Body of pancreas (tissue), 4 donors: ENCODE results near the gene PPP6R3. TPM values are rescaled to one million over a fixed set of nuclear protein-coding genes. Genes with fewer than 3 reads are reported as not detected.

Experiments
- ATAC-seq: fragments of 150-250 bp; one replicate; pipeline ENCODE4 v1.9.1; 2016
- DNase-seq, 4 donors: peaks; one replicate each; pipeline ENCODE4 v3.0.0-alpha.2; 2019
- H3K27ac ChIP-seq, 4 donors: fragments of 200-600 bp; sonication (generic); 1 replicate in 3 of 4; 2 replicates in 1 of 4; pipeline versions ENCODE4 v1.5.1 to v1.6.1; 2016 to 2019; ENCODE audit warnings: mild to moderate bottlenecking in 1 of 4, mixed read lengths in 1 of 4, moderate library complexity in 1 of 4
- H3K27me3 ChIP-seq, 2 donors: fragments of 200-600 bp; sonication (generic); one replicate each; pipeline ENCODE4 v1.6.0; 2016; ENCODE audit warnings: mild to moderate bottlenecking in 1 of 2
- H3K36me3 ChIP-seq, 2 donors: fragments of 200-600 bp; sonication (generic); replicated peaks in 1 of 2; 2 replicates each; pipeline ENCODE4 v1.5.1; 2016; ENCODE audit warnings: low read depth in 2 of 2; ENCODE audit not compliant: insufficient read depth in 1 of 2
- H3K4me1 ChIP-seq: fragments of 200-600 bp; sonication (generic); one replicate; pipeline ENCODE4 v1.6.0; 2016
- H3K4me3 ChIP-seq, 2 donors: fragments of 200-600 bp; sonication (generic); 1 replicate in 1 of 2; 2 replicates in 1 of 2; pipeline ENCODE4 v1.5.1; 2016 to 2019
- H3K9me3 ChIP-seq, 3 donors: fragments of 200-600 bp; sonication (generic); 1 replicate in 2 of 3; 2 replicates in 1 of 3; pipeline ENCODE4 v1.5.1; 2016
- CTCF ChIP-seq, 7 experiments: fragments of 450-650 bp in 4 of 7; fragments of 200-600 bp in 3 of 7; sonication (generic) in 3 of 7; IDR thresholded peaks; one replicate each; pipeline ENCODE4 v1.5.1; 2016 to 2019; ENCODE audit warnings: antibody characterized with exemption in 7 of 7
- POLR2A ChIP-seq, 3 donors: fragments of 450-650 bp; IDR thresholded peaks; one replicate each; pipeline ENCODE4 v1.6.1; 2016; ENCODE audit warnings: antibody characterized with exemption in 3 of 3, mild to moderate bottlenecking in 2 of 3
- WGBS, 2 donors: methylation state at CpG; one replicate each; pipeline ENCODE4 v1.1.5; 2017; 5-methylcytosine and 5-hydroxymethylcytosine counted together
- intact Hi-C: fragments of 100-400 bp; cut with DNase I; formaldehyde crosslinking; loops from one replicate; pipeline ENCODE4 v1.15.1; 2023
- total RNA-seq, 2 donors: library from RNA; depleted of rRNA; stranded (reverse); fragments of >200 nt; gene quantifications; one replicate each; pipeline ENCODE4 v1.1.0, GENCODE V29; 2016

The PPP6R3 gene
- total RNA-seq, 2 donors from 2014 or later = 92.9 to 94.9 TPM

DNA sequence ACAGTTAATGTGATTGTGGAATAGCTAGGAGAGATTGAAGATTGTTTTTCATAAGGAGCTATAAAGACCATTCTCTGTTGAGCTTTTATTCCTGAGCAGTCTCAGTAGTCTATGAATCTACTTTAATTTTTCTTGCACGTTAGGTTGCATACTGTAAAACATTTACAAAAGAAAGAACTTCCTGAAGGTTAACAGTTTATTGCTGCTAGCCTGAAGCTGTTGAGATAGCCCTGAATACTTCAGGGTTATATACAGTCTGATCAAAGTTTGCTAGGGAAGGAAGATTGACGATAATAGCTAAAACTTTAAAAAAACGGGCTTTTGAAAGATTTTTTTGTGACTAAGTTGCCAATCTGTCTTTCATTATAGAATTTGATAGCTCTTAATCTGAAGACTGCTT is 64.8 kb downstream of the PPP6R3 start:
- no peak for DNase-seq
- Histone ChIP-seq H3K9me3 (no peaks in the 10 kb centered on the region), H3K4me1 (peaks cover 23% of the 10 kb centered on the region), H3K27ac (no peak overlapping the region), H3K27me3 (no peaks in the 10 kb centered on the region), H3K36me3 (peaks cover 0 to 9% of the 10 kb centered on the region in 2 donors), H3K4me3 (no peak overlapping the region)
- 60 to 64% methylated on average over 3 of the region's 3 CpGs for WGBS, 2 donors
- TF ChIP-seq CTCF (IDR thresholded peaks at IDR 0.05) (no peak), POLR2A (IDR thresholded peaks at IDR 0.05) (no peak)
- ATAC-seq = no peak
- intact Hi-C loops = no loop called here

DNA sequence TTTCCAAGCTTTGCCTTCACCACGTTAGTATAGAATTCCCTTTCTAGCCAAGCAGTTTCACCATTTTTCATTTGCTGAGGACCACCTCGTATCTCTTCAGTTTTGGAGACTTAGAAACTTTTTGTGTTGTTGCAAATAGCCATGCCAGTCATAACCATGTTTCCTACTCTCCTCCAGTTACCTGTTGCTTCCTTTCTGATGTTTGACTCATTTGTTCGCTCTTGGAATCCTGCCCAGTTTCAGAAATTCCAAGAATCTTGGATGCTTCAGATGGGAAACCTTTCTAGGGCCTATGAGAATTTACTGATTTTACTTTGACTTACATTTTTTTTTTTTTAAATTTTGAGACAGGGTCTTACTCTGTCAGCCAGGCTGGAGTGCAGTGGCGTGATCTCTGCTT is 65.4 kb downstream of the PPP6R3 start:
- Histone ChIP-seq H3K4me1 (peaks cover 23% of the 10 kb centered on the region), H3K36me3 (peaks cover 0 to 9% of the 10 kb centered on the region in 2 donors), H3K4me3 (no peak overlapping the region), H3K27me3 (no peaks in the 10 kb centered on the region), H3K9me3 (no peaks in the 10 kb centered on the region), H3K27ac (no peak overlapping the region)
- DNase-seq (no peak), ATAC-seq (no peak)
- intact Hi-C loops = no loop called here
- TF ChIP-seq CTCF (IDR thresholded peaks at IDR 0.05) (no peak), POLR2A (IDR thresholded peaks at IDR 0.05) (no peak)
- WGBS, 2 donors = 79 to 90% methylated on average over 4 of the region's 4 CpGs

DNA sequence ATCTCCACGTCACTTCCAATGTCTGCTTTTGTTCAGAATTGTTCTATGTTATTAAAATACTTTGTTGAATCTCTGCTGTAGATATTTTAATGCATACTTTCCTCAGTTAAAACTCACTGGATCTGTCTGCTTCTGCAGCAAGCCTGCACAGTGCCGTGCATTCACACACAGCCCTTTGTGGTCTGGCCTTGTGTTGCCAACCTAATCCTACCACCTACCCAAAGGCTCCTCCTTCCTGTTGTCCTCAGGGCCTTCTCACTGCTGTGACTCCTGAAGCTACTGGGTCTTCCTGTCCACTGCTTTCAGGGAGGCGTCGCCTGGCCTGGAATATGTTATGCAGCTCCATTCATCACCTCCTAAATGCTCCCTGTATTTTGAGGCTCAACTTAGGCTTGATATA is 67.0 kb downstream of the PPP6R3 start:
- DNase-seq = no peak
- Histone ChIP-seq H3K36me3 (peaks cover 0 to 6% of the 10 kb centered on the region in 2 donors), H3K27ac (no peak overlapping the region), H3K9me3 (no peaks in the 10 kb centered on the region), H3K4me1 (peaks cover 23% of the 10 kb centered on the region), H3K27me3 (no peaks in the 10 kb centered on the region), H3K4me3 (no peak overlapping the region)
- no peak for ATAC-seq
- WGBS, 2 donors = 92 to 93% methylated on average over 4 of the region's 4 CpGs
- intact Hi-C loops = no loop called here
- no peak for TF ChIP-seq POLR2A (IDR thresholded peaks at IDR 0.05)
- TF ChIP-seq CTCF (IDR thresholded peaks at IDR 0.05) = no peak

- H3K9me3 ChIP-seq = no peaks in the 10 kb centered on the region
- peaks cover 23% of the 10 kb centered on the region for H3K4me1 ChIP-seq
- H3K27me3 ChIP-seq = no peaks in the 10 kb centered on the region
- intact Hi-C loops = no loop called here
- peaks cover 0 to 2% of the 10 kb centered on the region in 2 donors for H3K36me3 ChIP-seq
- DNase-seq = no peak
- WGBS, 2 donors = 55 to 75% methylated on average over 3 to 5 of the region's 5 CpGs
- no peak overlapping the region for H3K4me3 ChIP-seq
- no peak overlapping the region for H3K27ac ChIP-seq
- ATAC-seq = no peak
- TF ChIP-seq CTCF (IDR thresholded peaks at IDR 0.05) (no peak), POLR2A (IDR thresholded peaks at IDR 0.05) (no peak)
Observed at GRCh38 chr11:68528630-68529029, 68.1 kb downstream of the PPP6R3 start.

DNA sequence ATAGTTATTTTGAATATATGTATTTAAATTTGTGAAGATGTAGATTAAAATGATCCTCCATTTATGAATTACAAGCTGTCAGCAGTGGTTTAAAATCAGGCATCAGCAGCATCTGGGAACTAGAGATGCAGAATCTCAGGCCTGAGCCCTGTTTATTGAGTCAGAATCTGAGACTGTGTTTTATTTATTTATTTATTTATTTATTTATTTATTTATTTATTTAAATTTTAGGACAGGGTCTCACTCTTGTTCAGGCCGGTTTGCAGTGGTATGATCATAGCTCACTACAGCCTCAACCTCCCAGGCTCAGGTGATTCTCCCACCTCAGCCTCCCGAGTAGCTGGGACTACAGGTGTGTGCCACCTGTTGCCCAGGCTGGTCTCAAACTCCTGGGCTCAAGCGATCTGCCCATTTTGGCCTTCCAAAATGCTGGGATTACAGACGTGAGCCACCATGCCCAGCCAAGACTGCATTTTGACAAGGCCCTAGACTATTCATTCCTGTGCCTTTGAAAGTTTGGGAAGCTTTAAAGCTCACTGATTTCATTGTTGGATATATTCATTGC is 70.7 kb downstream of the PPP6R3 start:
- Histone ChIP-seq H3K27ac (no peak overlapping the region), H3K4me1 (peaks cover 9% of the 10 kb centered on the region), H3K36me3 (peaks cover 0 to 2% of the 10 kb centered on the region in 2 donors), H3K4me3 (no peak overlapping the region), H3K9me3 (no peaks in the 10 kb centered on the region), H3K27me3 (no peaks in the 10 kb centered on the region)
- DNase-seq = no peak
- TF ChIP-seq POLR2A (IDR thresholded peaks at IDR 0.05) = no peak
- TF ChIP-seq CTCF (IDR thresholded peaks at IDR 0.05) = no peak
- intact Hi-C loops = no loop called here
- ATAC-seq = no peak
- 97% methylated on average over 4 of the region's 4 CpGs for WGBS, 2 donors
